Activated T-cell treated with anti-CD3 and anti-CD28 coated beads, Interleukin-2, amount 50 U/mL, for 4 hours (primary cell): ENCODE results near the gene GPR132. TPM values are rescaled to one million over a fixed set of nuclear protein-coding genes. Genes with fewer than 3 reads are reported as not detected.
A peak's percentile ranks its signal among the peaks of the same experiment; 100 is the strongest.

ENCODE experiments used
- ATAC-seq, 2 donors: fragments of 200-7000 bp; cut with Tn5 transposase; one replicate each; pipeline ENCODE4 v1.10.0; 2021
- DNase-seq: peaks from one replicate; pipeline ENCODE4 v3.0.0-alpha.2; 2020
- H3K27me3 Mint-ChIP-seq: one replicate; pipeline ENCODE4 v1.8.0; 2021; ENCODE audit warnings: low read depth, mixed read lengths
- H3K36me3 Mint-ChIP-seq: one replicate; pipeline ENCODE4 v1.8.0; 2022; ENCODE audit warnings: mixed read lengths; ENCODE audit not compliant: insufficient read depth
- H3K4me1 Mint-ChIP-seq: one replicate; pipeline ENCODE4 v1.8.0; 2021; ENCODE audit warnings: low read depth, mixed read lengths
- H3K4me3 Mint-ChIP-seq: one replicate; pipeline ENCODE4 v1.8.0; 2021; ENCODE audit warnings: mild to moderate bottlenecking, moderate library complexity, mixed read lengths
- H3K9me3 Mint-ChIP-seq: one replicate; pipeline ENCODE4 v1.8.0; 2021; ENCODE audit warnings: mixed read lengths
- total RNA-seq, 3 donors: library from RNA; stranded (reverse); gene quantifications; one replicate each; pipeline ENCODE4 v1.2.1, GENCODE V29; 2021

GPR132 gene
- total RNA-seq, 3 donors from 2014 or later, result 14.6 to 18.4 (median 16.8) TPM

GRCh38 chr14:105023791-105024480 lies 41.3 kb downstream of the GPR132 start:
- ATAC-seq (no peak), DNase-seq (no peak)
- no peak overlapping the region for H3K4me3 Mint-ChIP-seq
- H3K4me1 Mint-ChIP-seq, result peaks cover 61% of the 10 kb centered on the region
- no peaks in the 10 kb centered on the region for H3K36me3 Mint-ChIP-seq
- H3K27me3 Mint-ChIP-seq, result no peaks in the 10 kb centered on the region
- no peaks in the 10 kb centered on the region for H3K9me3 Mint-ChIP-seq

GRCh38 chr14:105023144-105023543 lies 42.1 kb downstream of the GPR132 start:
- Mint-ChIP-seq H3K9me3 (no peaks in the 10 kb centered on the region), H3K4me1 (peaks cover 69% of the 10 kb centered on the region), H3K27me3 (no peaks in the 10 kb centered on the region), H3K4me3 (peak overlapping the region; percentile 6), H3K36me3 (no peaks in the 10 kb centered on the region)
- DNase-seq, result no peak
- ATAC-seq, result no peak

GRCh38 chr14:105022276-105022670 lies 43.0 kb downstream of the GPR132 start:
- ATAC-seq (no peak), DNase-seq (no peak)
- Mint-ChIP-seq H3K36me3 (peaks cover 2% of the 10 kb centered on the region), H3K4me3 (peak overlapping the region; percentile 92), H3K4me1 (peaks cover 73% of the 10 kb centered on the region), H3K27me3 (no peaks in the 10 kb centered on the region), H3K9me3 (no peaks in the 10 kb centered on the region)

- H3K27me3 Mint-ChIP-seq, result no peaks in the 10 kb centered on the region
- DNase-seq, result peak; percentile 25
- peak overlapping the region; percentile 92 for H3K4me3 Mint-ChIP-seq
Observed at GRCh38 chr14:105021656-105022275, 43.5 kb downstream of the GPR132 start.

GRCh38 chr14:105020815-105021655 lies 44.2 kb downstream of the GPR132 start, which contains the start of gene CDCA4:
CDCA4 (minus strand) TSS chr14:105021083; CDS start chr14:105011929, 9,154 bp downstream.
- peak; percentile 86 to 89 for ATAC-seq
- Mint-ChIP-seq H3K4me1 (peaks cover 76% of the 10 kb centered on the region), H3K9me3 (no peaks in the 10 kb centered on the region), H3K36me3 (peaks cover 8% of the 10 kb centered on the region), H3K27me3 (no peaks in the 10 kb centered on the region), H3K4me3 (peak within 1 kb of the TSS; percentile 92)
- DNase-seq, result peak; percentile 98

More at GRCh38 chr14:105021656-105022275, 43.5 kb downstream of the GPR132 start:
- Mint-ChIP-seq H3K9me3 (no peaks in the 10 kb centered on the region), H3K4me1 (peaks cover 74% of the 10 kb centered on the region), H3K36me3 (peaks cover 2% of the 10 kb centered on the region)
- ATAC-seq, result no peak

GRCh38 chr14:105019861-105020814 lies 45.1 kb downstream of the GPR132 start:
- Mint-ChIP-seq H3K9me3 (no peaks in the 10 kb centered on the region), H3K36me3 (peaks cover 9% of the 10 kb centered on the region), H3K27me3 (no peaks in the 10 kb centered on the region), H3K4me1 (peaks cover 76% of the 10 kb centered on the region), H3K4me3 (peak overlapping the region; percentile 88)
- DNase-seq (peak; percentile 48), ATAC-seq (peak; percentile 38 to 46)

- Mint-ChIP-seq H3K4me3 (peak overlapping the region; percentile 88), H3K9me3 (no peaks in the 10 kb centered on the region), H3K36me3 (peaks cover 9% of the 10 kb centered on the region), H3K4me1 (peaks cover 80% of the 10 kb centered on the region), H3K27me3 (no peaks in the 10 kb centered on the region)
- ATAC-seq (no peak), DNase-seq (no peak)
Observed at GRCh38 chr14:105018414-105018813, 46.8 kb downstream of the GPR132 start.

- H3K4me3 Mint-ChIP-seq, result peak overlapping the region; percentile 55
- no peak for DNase-seq
- H3K36me3 Mint-ChIP-seq, result peaks cover 9% of the 10 kb centered on the region
- peaks cover 73% of the 10 kb centered on the region for H3K4me1 Mint-ChIP-seq
- H3K27me3 Mint-ChIP-seq, result no peaks in the 10 kb centered on the region
- ATAC-seq, result no peak
- no peaks in the 10 kb centered on the region for H3K9me3 Mint-ChIP-seq
Observed at GRCh38 chr14:105015905-105016304, 49.3 kb downstream of the GPR132 start.

GRCh38 chr14:105015242-105015641 lies 50.0 kb downstream of the GPR132 start:
- DNase-seq, result no peak
- H3K36me3 Mint-ChIP-seq, result peaks cover 9% of the 10 kb centered on the region
- H3K4me3 Mint-ChIP-seq, result peak overlapping the region; percentile 52
- peak in 1 of 2 donors; percentile 11 for ATAC-seq
- H3K4me1 Mint-ChIP-seq, result peaks cover 72% of the 10 kb centered on the region
- H3K9me3 Mint-ChIP-seq, result no peaks in the 10 kb centered on the region
- no peaks in the 10 kb centered on the region for H3K27me3 Mint-ChIP-seq

GRCh38 chr14:105014631-105015030 lies 50.6 kb downstream of the GPR132 start:
- no peak for DNase-seq
- Mint-ChIP-seq H3K27me3 (no peaks in the 10 kb centered on the region), H3K36me3 (peaks cover 13% of the 10 kb centered on the region), H3K4me1 (peaks cover 68% of the 10 kb centered on the region), H3K9me3 (no peaks in the 10 kb centered on the region), H3K4me3 (peak overlapping the region; percentile 52)
- ATAC-seq, result no peak

GRCh38 chr14:105014032-105014431 lies 51.2 kb downstream of the GPR132 start:
- H3K4me1 Mint-ChIP-seq, result peaks cover 62% of the 10 kb centered on the region
- H3K9me3 Mint-ChIP-seq, result no peaks in the 10 kb centered on the region
- H3K36me3 Mint-ChIP-seq, result peaks cover 13% of the 10 kb centered on the region
- no peak overlapping the region for H3K4me3 Mint-ChIP-seq
- H3K27me3 Mint-ChIP-seq, result no peaks in the 10 kb centered on the region
- ATAC-seq (no peak), DNase-seq (no peak)

- ATAC-seq (no peak), DNase-seq (no peak)
- no peaks in the 10 kb centered on the region for H3K9me3 Mint-ChIP-seq
- H3K36me3 Mint-ChIP-seq, result peaks cover 13% of the 10 kb centered on the region
- peaks cover 54% of the 10 kb centered on the region for H3K4me1 Mint-ChIP-seq
- no peak overlapping the region for H3K4me3 Mint-ChIP-seq
- no peaks in the 10 kb centered on the region for H3K27me3 Mint-ChIP-seq
Observed at GRCh38 chr14:105013150-105013785, 52.0 kb downstream of the GPR132 start.
